NT2/D1 (cell line): ENCODE results near the gene PDAP1.

Experiments
- SUZ12 ChIP-seq: IDR thresholded peaks from 2 replicates; pipeline ENCODE4 v1.6.1; 2011; ENCODE audit not compliant: insufficient read length, insufficient read depth; ENCODE audit errors: extremely low read depth
- YY1 ChIP-seq: IDR thresholded peaks from 2 replicates; pipeline ENCODE4 v1.6.1; 2011; ENCODE audit not compliant: insufficient read length, insufficient read depth
- ZNF274 ChIP-seq: IDR thresholded peaks from 2 replicates; pipeline ENCODE4 v1.6.1; 2011; ENCODE audit warnings: mild to moderate bottlenecking, low read depth, low read length

- TF ChIP-seq ZNF274: no peak
- TF ChIP-seq YY1: no peak
- no peak for TF ChIP-seq SUZ12
Measured at GRCh38 chr7:99395616-99396327, 12.6 kb downstream of the PDAP1 start.
